ENCODE data around the gene ANKRD39.

ANKRD39 gene

GRCh38 chr2:96798733-96799622, 58.8 kb downstream of the ANKRD39 start:
- TF ChIP-seq SIN3A (IDR thresholded peaks at IDR 0.05; ENCODE audit: borderline replicate concordance, insufficient read depth, low read length) (no peak), FOXP2 (optimal IDR thresholded peaks at IDR 0.05; ENCODE audit: borderline replicate concordance, extremely low read depth, extremely low read length, insufficient read depth) (no peak), REST (IDR thresholded peaks at IDR 0.05; ENCODE audit: insufficient read depth in 1 of 2, low read depth in 2 of 2, low read length in 2 of 2) (no peak), POLR2AphosphoS5 (IDR thresholded peaks at IDR 0.05; ENCODE audit: low read depth, low read length) (no peak), TAF1 (IDR thresholded peaks at IDR 0.05; ENCODE audit: borderline replicate concordance, insufficient read depth, low read length) (no peak)

Data from PFSK-1 (cell line).